ENCODE results near the gene CBLB.

CBLB gene

DNA sequence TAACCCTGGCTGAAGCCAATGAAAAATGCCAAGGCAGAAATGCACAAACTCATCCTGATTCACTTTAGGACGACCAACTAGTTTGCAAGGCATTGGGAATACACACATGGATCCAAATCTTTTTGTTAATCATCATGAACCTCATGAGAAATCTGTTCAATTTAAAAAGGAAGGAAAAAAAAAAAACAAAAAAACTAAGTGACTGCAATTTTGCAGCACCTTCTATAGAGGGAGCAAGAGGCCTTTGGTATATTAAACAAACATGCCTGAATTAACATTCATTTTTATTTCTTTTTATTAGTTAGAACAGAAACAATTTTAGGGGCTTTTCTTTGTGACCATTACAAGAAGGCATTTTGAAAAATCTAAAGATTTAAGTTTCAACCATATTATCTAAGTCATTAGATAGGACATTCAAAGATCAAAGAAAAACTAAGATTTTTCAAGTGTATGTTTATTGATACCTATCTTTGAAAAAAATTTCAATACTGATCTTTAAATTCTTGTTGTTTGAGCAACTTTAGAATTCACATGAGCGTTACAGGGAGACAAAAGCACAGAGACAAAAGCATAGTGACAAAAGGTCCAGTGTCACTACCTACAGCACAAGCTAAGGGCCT is 182.4 kb downstream of the CBLB start:
- DNase-seq = peak in 2 of 4 experiments; percentile 47 to 55

DNA sequence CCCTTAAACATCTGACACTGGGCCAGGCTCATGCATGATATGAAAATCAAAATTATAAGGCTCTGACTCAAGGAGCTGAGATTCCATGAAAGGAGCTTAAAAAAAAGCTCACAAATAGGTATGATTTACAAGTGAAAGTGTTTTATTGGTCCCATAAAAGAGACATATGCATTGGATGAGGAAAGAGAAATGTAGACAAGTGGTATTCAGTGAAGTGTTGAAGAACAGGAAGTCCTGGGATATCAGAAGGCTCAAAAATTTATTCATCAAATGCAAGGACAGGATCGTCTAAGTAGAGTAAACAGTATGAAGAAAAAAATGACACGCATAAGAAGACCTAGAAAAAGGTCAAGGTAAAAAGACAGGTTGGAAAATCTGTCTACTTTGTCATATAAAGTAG is 188.9 kb downstream of the CBLB start:
- no peak for DNase-seq

DNA sequence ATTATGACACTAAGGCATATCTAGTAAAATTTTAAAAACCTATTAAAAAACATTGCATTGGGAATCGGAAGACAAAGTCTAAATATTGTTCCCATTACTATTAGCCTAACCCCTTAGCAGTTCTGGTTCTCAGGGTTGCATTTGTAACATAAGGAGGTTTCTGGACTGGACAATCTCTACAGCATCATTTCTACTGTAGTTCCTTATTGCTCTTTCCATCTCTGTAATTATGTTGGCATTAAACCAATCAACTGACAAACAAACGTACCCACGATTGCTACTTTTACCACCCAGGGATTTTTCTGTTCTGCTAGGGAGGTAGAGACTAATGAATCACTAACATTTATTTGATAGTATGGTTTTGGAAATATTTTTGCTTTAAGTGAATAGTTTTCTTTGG is 190.8 kb downstream of the CBLB start:
- DNase-seq = no peak

- no peak for DNase-seq
Observed at GRCh38 chr3:105676621-105677300, 192.1 kb downstream of the CBLB start.

DNA sequence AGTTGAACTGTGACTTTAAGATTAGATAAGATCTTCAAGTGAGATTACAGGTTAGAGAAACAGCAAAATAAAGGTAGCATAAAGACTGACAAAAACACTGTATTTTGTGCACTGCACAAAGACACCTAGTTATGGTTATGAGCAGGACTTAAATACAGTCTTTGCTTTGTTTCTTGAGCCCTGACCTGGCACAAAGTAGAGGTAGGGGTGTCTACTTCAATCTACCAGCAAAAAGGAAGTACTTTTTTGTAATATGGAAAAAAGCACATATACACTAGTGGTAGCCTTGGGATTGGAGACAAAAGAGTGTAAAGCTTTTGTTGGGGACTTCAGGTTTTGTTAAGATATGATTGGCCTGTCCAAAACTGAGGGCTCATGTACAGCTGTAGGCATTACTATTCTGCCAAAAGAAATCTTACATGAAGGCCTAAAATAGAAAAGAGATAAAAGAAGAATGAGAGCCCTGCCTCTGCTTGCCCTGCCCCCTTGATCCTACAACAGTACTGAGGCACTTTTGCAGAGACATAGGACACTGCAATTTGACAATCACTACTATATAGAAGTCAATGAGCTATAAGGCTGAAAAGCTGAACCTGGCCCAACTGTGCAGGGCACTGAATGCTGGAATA is 194.3 kb downstream of the CBLB start:
- no peak for DNase-seq

DNA sequence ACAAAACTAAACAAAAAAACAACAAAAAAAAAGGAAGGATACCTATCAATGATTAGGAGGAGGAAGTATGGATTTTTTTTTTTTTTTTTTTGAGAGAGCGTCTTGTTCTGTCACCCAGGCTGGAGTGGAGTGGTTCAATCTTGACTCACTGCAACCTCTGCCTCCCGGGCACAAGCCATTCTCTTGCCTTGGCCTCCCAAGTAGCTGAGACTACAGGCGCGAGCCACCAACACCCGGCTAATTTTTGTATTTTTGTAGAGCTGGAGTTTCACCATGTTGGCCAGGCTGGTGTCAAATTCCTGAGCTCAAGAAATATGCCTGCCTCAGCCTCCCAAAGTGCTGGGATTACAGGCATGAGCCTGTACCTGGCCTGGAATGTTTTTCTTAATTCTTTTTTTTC is 195.8 kb downstream of the CBLB start:
- no peak for DNase-seq

DNA sequence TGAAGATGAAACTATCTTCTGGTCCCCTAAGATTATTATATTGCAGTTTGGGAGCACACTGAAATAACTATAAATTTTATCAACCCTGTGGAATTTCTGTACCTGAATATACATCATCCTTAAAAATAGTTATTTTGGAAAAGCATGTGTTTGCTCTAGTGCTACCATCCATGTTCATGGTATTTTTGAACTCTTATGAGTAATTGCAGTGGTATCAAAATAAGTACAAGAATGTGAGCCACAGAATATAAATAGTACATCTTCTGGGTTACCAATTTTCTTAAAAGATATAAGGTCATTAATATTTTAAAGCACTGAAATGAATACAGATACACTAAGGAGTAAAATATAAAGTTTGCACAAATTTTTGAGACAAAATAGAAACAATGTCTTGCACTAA is 206.5 kb downstream of the CBLB start:
- DNase-seq = no peak

DNA sequence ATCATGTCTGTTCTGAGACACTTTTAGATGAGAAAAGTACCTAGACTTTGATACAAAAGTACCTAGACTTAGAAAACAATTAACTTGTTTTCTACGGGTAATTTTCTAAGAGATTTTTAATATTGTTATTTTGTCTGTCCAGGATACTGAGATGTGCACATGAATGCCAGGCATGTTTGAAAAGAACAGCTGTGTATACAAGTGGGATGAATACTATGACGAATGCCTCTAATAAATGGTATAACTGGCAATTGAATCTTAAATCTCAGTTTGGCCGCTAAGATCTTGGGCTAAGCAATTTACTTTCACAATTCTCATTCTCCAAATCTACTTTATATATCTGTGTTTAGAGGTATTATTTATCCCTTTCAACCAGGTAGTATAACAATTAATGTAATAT is 207.4 kb downstream of the CBLB start:
- no peak for DNase-seq

- no peak for DNase-seq
Observed at GRCh38 chr3:105656651-105657504, 211.9 kb downstream of the CBLB start.

DNA sequence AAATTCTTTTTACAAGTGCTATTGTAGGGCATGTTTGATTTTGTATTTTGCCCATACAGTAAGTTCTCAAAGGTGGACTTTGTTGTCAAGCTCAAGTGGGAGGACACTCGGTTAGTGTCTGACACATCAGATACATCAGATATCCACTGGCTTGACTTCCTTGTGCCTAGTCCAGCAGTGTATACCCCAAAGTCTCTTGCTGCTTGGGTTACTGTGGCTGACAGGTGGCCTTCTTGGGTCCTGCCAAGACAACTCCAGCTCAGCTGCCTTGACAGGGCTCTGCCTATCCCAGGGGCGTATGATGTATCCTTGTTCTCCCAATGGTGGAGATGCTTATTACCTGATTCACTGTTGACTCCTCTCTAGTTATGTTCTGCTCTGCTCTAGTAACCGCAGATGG is 214.9 kb downstream of the CBLB start:
- DNase-seq = no peak

- DNase-seq = no peak
Observed at GRCh38 chr3:105653166-105653565, 215.6 kb downstream of the CBLB start.

DNA sequence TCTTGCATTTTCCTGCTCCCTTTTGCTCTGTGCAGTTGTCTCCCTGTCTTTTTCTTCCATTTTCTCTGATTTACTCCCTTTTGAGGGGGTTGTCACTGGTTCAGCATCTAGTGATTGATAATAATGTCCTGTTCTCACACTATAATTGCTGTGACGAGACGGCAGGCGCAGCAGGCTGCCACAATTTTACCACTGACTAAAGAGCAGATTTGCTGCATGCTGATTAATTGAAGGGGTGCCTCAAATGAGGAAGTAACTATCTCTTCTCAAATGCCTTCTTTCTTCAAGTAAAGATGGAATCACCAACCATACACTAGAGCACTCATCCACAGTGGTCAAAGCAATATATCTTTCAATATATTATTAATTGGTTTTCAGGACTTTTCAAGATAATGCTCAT is 219.3 kb downstream of the CBLB start:
- no peak for DNase-seq

GRCh38 chr3:105647047-105647446 is 221.8 kb downstream of the CBLB start:
- DNase-seq = peak; percentile 57 to 79 (median 76)

GRCh38 chr3:105639131-105639530 is 229.7 kb downstream of the CBLB start:
- no peak for DNase-seq

DNA sequence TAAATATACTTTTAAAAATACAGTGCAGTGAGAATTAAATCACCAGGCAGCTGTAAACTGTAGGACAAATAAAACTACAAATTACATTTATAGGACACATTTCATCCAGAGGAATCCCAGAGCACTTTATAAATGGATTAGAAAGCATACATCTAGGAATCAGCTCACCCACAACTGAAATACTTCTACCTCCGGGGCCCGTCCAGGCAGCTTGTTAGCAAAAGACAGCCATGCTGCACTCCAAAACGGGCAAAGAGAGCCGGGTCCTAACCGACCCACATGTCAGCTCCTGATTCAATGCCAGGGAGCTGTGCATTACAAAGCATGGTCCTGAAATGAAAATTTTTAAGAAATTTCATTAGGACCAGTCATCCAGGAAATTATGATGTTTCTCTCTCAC is 234.1 kb downstream of the CBLB start:
- no peak for DNase-seq

DNA sequence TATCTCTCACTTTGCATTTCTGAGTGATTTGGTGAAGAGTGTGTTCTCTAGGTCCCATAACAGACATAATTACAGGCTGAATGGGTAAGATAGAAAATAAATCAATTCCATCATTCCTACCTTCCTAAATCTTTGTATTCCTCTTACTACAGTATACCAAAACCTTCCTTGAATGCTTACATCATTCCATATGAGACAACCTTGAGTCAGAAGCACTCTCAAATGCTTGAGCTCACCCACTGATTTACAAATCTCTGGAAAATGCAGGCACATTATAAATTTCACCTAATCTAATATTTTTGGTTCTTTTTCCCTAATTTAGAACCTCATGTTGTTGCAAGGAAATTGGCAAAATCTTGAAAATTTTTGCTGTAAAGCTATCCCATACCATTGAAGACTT is 239.1 kb downstream of the CBLB start:
- DNase-seq = no peak

DNA sequence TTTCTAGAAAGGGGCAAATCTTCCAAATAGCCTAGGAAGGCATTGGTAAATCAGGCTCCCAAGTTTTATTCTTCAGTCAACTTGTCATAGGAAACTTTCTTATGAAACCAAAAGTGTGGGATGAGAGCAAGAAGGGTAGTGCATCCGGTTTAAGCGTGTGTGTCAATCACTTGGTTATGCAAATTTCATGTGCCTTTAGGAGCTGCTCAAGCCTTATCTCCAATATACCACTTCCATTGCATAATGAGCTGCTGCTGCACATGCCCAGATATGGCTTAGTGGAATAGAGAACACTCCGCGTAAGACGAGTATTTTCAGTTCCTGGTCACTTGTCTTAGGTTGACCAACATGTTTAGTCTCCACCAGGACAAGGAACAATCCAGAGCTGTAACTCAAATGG is 242.1 kb downstream of the CBLB start:
- no peak for DNase-seq

- DNase-seq = peak; percentile 1 to 66 (median 26)
Observed at GRCh38 chr3:105622169-105622568, 246.6 kb downstream of the CBLB start.

DNA sequence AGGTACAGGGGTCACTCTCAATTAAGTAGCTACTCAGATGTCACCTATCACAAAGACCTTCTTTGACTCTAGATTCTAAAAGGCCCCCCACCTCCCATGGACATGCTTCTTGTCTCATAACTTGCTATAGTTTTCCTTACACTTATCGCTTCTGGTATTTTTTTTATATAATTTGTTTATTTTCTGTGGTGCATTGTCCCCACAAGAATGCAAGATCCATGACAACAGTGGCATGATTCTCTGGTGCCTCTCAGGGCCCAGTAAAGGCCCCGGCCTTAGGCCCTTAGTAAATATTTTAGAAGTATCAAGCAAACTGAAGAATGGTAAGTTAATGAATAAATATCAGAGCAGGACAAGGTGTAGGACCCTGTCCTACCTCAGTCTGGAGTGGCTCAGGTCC is 248.6 kb downstream of the CBLB start:
- DNase-seq = no peak

DNA sequence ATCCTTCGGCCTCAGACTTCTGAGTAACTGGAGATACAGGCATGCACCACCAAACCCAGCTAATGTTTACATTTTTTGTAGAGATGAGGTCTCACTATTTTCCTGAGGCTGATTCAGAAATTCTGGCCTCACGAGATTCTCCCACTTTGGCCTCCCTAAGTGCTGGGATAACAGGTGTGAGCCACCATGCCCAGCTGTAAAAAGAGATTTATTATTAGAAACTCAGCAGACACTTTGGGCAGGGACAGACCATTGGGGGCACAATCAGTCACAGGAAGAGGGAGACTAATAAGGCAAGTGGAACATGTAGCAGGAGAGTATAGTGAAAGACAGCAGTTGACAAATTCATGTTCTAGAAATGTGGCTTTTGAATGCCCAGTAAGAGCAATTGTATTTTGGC is 249.2 kb downstream of the CBLB start:
- no peak for DNase-seq

- DNase-seq = no peak
Observed at GRCh38 chr3:105618556-105618955, 250.3 kb downstream of the CBLB start.

GRCh38 chr3:105616374-105617121 is 252.3 kb downstream of the CBLB start:
- DNase-seq = no peak

- no peak for DNase-seq
Observed at GRCh38 chr3:105615814-105616213, 253.0 kb downstream of the CBLB start.
